ENCODE results near the gene MEF2A. TPM values are rescaled to one million over a fixed set of nuclear protein-coding genes. Genes with fewer than 3 reads are reported as not detected.

Gene MEF2A
- total RNA-seq, 4 donors from 2014 or later, result 71.9 to 126 (median 103) TPM

- no peak overlapping the region for H3K4me3 ChIP-seq (ENCODE audit: low read depth, poor library complexity, severe bottlenecking)
- intact Hi-C loops (cut with DNase I; ENCODE audit: low total_unique reads), result no loop called here
- WGBS, 2 donors, result 7 to 8% methylated on average over 10 to 13 of the region's 22 CpGs
- TF ChIP-seq CTCF (IDR thresholded peaks at IDR 0.05), result no peak
- TF ChIP-seq POLR2A (IDR thresholded peaks at IDR 0.05), result no peak
- DNase-seq (ENCODE audit: low spot score in 2 of 2), result peak in 1 of 2 donors; percentile 64
These were observed 810 bp upstream of the MEF2A start for GRCh38 chr15:99565049-99565298.

GRCh38 chr15:99566157-99566897, 543 bp downstream of the MEF2A start:
- DNase-seq (ENCODE audit: low spot score in 2 of 2), result peak in 1 of 2 donors; percentile 88
- H3K4me3 ChIP-seq (ENCODE audit: low read depth, poor library complexity, severe bottlenecking), result peak overlapping the region; percentile 81
- WGBS, 2 donors, result 1 to 2% methylated on average over 41 to 42 of the region's 69 CpGs
- intact Hi-C loops (cut with DNase I; ENCODE audit: low total_unique reads), result no loop called here
- no peak for TF ChIP-seq POLR2A (IDR thresholded peaks at IDR 0.05)

- 36 to 40% methylated on average over 9 of the region's 9 CpGs for whole genome bisulfite sequencing, 2 donors
- no peak for DNase-seq (ENCODE audit: low spot score in 2 of 2)
- no peak for TF ChIP-seq CTCF (IDR thresholded peaks at IDR 0.05)
- no peak for TF ChIP-seq POLR2A (IDR thresholded peaks at IDR 0.05)
- intact Hi-C loops (cut with DNase I; ENCODE audit: low total_unique reads), result no loop called here
- no peak overlapping the region for H3K4me3 ChIP-seq (ENCODE audit: low read depth, poor library complexity, severe bottlenecking)
These were observed 3.0 kb downstream of the MEF2A start for GRCh38 chr15:99568625-99569352.

GRCh38 chr15:99571299-99571698, 5.5 kb downstream of the MEF2A start:
- DNase-seq (ENCODE audit: low spot score in 2 of 2), result no peak
- WGBS, 2 donors, result 62 to 69% methylated on average over 3 of the region's 3 CpGs
- no peak overlapping the region for H3K4me3 ChIP-seq (ENCODE audit: low read depth, poor library complexity, severe bottlenecking)
- intact Hi-C loops (cut with DNase I; ENCODE audit: low total_unique reads), result no loop called here
- no peak for TF ChIP-seq CTCF (IDR thresholded peaks at IDR 0.05)
- TF ChIP-seq POLR2A (IDR thresholded peaks at IDR 0.05), result no peak

- TF ChIP-seq CTCF (IDR thresholded peaks at IDR 0.05) (no peak), POLR2A (IDR thresholded peaks at IDR 0.05) (no peak)
- no peak overlapping the region for H3K4me3 ChIP-seq (ENCODE audit: low read depth, poor library complexity, severe bottlenecking)
- no peak for DNase-seq (ENCODE audit: low spot score in 2 of 2)
- WGBS, 2 donors, result 63 to 65% methylated on average over 4 of the region's 4 CpGs
- intact Hi-C loops (cut with DNase I; ENCODE audit: low total_unique reads), result no loop called here
These were observed 8.3 kb downstream of the MEF2A start for GRCh38 chr15:99574048-99574447.

- DNase-seq (ENCODE audit: low spot score in 2 of 2), result no peak
- TF ChIP-seq CTCF (IDR thresholded peaks at IDR 0.05) (no peak), POLR2A (IDR thresholded peaks at IDR 0.05) (no peak)
- intact Hi-C loops (cut with DNase I; ENCODE audit: low total_unique reads), result no loop called here
- WGBS, 2 donors, result 61 to 75% methylated on average over 6 of the region's 6 CpGs
- no peak overlapping the region for H3K4me3 ChIP-seq (ENCODE audit: low read depth, poor library complexity, severe bottlenecking)
These were observed 8.7 kb downstream of the MEF2A start for GRCh38 chr15:99574502-99574901.

Data from lower leg skin (tissue), 4 donors.